ELF-1 (cell line): ENCODE results near the gene SETSIP.
"Not testable (repeated sequence)": the region's sequence is repeated elsewhere in the genome, so short reads cannot be mapped to it uniquely, and the experiment has no call there.

Experiments used
- DNase-seq: peaks from one replicate; pipeline ENCODE4 v3.0.0-alpha.2; 2016; ENCODE audit warnings: low read depth, low spot score

SETSIP gene, protein sequence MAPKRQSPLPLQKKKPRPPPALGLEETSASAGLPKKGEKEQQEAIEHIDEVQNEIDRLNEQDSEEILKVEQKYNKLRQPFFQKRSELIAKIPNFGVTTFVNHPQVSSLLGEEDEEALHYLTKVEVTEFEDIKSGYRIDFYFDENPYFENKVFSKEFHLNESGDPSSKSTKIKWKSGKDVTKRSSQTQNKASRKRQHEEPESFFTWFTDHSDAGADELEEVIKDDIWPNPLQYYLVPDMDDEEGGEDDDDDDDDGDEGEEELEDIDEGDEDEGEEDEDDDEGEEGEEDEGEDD

DNA sequence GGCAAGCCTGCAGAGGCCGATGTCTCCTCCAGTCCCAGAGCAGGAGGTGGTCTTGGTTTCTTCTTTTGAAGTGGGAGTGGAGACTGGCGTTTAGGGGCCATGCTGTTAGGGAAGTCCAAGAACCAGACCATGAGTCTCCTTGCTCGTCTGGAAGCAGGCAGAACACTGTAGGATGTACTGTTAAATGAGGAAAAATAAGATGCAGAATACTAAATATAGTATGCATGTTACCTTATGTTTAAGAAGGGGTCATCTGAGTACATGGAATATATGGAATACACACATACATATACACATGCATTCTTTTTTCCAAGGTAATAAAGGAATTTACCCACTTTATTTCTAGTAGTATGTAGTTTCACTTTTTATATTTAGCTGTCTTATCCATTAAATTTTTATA, at the start of gene SETSIP:
SETSIP (minus strand) TSS at position 101 of the 400 bp plus-strand sequence; CDS start at position 101, 0 bp downstream.
- DNase-seq: no peak

DNA sequence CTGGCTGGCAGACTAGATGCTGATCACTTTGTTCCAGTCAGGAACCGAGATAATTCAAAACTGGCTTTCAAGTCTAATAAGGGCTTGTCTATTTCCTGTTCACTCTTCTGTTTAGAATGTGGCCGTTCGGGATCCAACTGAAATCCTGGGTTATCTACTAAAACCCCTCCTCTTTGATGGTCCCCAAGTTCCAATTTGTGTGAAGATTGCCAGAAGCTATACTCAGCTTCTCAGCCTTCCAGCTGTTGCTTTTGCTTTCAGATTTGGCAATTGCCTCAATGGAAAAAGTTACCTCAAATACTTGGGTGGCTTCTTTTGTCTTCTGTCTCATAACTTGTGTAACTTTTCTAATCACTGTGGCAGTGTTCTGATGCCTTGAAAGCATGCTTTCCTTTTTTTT, 48.7 kb upstream of the SETSIP start:
- DNase-seq: no peak

DNA sequence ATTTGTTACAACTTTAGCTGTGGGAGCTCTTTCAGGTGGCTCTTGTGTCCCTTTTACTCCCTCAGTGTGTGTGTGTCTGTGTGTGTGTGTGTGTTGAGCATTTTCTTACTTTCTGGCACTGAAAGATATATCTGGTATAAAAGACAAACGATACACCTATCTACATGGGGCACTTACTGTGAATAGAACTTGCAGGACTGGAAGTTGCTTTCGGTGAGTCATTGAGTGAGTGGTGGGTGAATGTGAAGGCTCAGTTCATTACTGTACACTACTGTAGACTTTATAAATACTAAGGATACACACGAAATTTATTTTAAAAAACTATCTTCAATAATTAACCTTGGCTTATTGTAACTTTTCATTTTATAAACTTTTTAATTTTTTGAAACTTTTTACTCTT, 43.6 kb upstream of the SETSIP start:
- DNase-seq: no peak

DNA sequence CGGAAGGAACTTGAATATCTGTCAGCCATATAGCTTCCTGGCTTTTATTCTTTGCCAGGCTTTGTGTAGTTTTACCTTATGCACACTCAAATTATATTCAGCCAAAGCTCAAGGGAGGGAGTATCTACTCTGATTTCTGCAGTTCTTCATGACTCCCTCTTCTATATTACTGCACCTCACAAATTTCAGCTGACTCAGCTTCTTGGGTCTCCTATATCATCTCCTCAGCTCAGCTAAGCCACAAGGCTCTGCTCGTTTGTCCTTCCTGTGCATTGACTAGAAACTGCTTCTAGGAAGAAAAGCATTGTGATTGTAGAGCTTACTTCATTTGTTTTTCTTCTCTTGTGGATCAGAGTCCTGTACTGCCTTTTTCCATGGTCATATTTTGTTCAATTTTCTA, 42.3 kb upstream of the SETSIP start:
- no peak for DNase-seq

DNA sequence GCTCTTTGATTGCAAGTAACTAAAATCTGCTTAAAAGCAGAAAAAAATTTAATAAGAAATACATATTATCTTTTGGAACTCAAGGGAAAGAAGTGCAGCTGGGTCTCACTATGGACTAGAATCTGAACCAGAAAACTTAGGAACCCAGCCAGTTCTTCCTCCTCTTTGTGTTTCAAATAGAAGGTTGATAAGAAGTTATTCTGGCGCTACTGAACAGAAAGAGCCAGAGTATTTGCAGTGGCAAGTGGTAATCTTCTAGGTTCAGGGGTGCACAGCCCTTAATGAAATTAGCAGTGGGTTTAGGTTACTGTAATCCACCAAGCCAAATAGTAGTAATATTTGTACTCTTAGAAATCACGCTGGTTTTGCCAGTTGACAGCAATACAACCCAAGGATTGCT, 33.4 kb upstream of the SETSIP start:
- DNase-seq: no peak

DNA sequence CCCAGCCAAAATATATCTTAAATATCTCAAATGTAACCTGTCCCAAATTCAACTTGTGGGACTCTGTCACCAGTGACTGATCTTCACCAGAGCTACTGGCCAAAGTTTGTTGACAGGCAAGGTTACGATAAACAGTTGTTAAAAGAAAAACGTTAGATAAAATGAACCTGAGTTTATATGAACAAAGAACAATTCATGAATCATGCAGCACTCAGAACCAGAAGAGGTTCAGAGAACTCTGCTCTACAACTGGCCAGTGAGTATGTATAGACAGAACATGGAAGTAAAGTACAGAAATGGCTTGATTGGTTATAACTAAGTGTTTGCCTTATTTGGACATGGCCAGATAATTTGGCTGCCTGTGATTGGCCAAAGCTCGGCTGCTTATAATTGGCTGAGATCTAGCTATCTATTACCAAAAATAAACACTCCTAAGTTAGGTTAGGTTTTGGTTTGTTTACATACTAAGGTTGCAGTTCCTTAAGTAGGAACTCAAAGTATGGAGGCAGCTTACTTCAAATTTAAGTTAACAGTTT, 30.4 kb upstream of the SETSIP start:
- DNase-seq: no peak

DNA sequence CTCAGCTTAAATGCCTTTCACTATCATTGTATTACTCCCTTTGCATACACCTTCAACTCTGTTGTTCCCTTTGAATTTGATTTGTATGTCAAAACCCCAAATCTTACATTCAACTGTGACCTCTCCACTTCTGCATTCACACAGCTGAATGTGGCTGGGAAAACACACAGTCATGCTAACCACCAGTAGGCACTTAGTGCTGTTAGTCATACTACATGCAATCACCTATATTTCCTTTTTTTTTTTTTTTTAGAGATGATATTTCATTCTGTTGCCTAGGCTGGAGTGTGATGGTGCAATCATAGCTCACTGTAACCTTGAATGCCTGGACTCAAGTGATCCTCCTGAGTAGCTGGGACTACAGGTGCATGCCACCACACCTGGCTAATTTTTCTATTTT, 21.1 kb upstream of the SETSIP start:
- DNase-seq: no peak

DNA sequence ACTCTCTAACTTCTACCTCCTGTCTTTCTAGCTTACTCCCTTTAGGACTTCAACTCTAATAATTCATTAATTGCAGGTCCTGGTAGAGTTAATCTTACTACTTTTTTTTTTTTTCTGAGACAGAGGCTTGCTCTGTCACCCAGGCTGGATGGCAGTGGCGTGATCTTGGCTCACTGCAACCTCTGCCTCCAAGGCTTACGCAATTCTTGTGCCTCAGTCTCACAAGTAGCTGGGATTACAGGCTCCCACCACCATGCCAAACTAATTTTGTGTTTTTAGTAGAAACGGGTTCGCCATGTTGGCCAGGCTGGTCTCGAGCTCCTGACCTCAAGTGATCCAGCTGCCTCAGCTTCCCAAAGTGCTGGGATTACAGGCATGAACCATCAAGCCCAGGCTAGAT, 20.7 kb upstream of the SETSIP start:
- DNase-seq: no peak

DNA sequence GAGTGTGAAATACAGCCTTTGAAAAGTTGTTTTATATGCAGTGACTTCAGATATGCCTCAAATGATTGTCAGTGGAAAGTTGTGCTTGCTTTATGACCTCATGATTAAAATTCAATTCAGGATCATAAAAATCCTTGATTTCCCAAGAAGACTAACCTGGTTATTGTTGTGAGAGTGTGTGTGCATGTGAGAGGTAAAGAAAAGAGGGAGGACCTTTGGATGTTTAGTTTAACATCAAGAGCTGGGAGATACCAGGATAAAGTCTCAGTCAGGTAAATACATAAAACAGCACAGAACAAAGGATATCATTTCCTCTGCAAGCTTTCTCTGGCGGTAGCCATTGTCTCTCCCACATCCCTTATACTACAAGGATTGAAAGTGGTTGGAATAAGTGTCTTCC, 19.4 kb upstream of the SETSIP start:
- DNase-seq: no peak

DNA sequence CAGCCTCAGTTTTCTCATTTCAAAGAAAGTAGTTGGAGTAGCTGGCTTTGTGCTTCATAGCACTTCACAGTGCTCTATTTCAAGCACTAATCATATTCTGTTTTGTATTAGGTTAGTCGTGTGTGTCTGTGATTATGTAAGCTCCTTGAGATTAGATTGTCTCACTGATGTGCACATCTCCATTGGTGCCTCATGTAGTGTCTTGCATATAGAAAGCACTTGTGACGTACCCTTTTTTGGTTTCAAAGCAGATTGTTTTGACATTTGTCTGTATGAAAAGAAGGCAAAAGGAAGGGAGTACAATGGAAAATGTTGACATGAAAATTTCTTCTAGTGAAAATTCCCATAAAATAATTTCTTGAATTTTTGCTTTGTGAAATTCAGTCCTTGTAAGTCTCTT, 18.9 kb upstream of the SETSIP start:
- no peak for DNase-seq

DNA sequence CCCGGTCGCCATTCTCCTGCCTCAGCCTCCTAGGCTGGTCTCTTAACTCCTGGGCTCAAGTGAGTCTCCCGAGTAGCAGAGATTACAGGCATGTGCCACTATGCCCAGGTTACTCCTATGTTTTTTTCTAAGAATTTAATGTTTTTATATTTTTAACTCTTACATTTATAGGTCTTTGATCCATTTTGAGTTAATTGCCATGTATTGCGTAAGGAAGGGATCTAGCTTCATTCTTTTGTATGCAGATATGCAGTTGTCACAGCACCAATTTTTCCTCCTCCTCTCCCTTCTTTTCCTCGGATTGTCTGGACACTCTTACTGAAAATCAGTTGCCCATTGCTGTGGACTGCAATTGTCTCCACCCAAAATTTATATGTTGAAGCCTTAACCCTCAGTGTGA, 16.4 kb upstream of the SETSIP start:
- DNase-seq: no peak

DNA sequence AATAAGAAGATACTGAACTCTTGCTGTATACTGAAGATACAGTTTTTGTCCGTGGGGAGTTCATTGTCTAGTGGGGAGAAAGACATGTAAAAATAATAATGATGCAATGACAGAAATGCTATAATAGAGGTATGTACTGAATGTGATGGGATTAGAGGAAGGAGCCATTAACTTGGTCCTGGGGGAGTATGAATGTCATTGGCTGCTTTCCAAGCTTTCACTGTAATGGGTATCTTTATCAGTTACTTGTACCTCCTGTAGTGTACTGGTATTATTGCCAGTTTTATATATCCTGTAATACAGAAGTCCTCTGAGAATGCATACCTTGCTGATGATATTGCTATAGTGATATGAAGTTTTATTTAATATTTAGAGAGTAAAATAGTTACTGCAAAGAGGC, 12.3 kb upstream of the SETSIP start:
- no peak for DNase-seq

DNA sequence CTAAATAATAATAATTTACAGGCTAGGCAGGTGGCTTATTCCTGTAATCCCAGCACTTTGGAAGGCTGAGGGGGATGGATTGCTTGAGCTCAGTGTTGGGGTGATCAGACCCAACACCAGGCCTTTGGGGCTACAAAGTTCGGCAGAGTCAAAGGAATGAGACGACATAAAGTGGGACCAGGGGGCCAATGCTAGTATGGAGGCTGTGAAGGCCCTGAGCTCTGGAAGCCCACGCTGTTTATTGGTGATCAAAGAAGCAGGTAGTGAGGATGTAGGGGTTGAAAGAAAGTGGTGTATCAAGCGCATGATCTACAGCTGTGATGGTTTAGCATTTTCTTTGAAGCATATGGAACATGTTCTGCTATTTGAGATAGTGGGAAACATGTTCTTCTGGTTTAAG, 10.5 kb upstream of the SETSIP start:
- no peak for DNase-seq

DNA sequence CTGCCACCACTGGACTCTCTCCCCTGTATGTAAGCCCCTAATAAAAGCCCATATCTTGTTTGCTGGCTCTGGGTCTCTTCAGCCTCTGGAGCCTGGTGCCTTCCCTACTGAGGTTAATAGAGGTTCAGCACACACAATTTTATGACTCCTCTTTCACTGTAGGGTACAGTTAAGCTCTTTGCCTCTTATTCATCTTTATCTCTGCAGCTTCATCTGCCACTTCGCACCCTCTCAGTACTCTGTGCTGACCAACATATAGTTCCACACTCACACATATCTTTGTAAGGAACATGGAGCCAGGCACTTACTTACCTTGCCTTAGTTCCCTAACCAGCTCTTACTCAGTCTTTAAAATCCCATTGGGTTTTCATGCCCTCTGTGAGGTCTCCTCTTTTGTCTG, 9.4 kb upstream of the SETSIP start:
- no peak for DNase-seq

DNA sequence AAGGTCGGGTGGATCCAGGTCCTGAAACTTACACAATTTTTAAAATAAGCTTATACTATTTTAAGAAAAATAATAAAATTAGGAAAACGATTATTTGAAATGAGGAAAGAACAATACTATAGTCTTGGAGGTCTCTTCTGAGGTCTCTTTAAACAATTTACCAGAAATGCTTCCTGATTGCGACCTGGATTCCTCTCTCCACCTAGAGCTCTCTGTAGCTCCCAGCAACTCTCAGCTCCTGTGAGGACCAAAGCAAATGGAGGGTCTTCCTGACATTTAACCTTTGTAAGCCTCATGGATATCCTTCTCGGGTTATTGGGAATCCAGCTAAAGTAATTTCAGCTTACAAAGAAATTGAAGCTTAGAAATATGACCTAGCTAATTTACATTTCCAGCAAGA, 5.8 kb upstream of the SETSIP start:
- DNase-seq: no peak

DNA sequence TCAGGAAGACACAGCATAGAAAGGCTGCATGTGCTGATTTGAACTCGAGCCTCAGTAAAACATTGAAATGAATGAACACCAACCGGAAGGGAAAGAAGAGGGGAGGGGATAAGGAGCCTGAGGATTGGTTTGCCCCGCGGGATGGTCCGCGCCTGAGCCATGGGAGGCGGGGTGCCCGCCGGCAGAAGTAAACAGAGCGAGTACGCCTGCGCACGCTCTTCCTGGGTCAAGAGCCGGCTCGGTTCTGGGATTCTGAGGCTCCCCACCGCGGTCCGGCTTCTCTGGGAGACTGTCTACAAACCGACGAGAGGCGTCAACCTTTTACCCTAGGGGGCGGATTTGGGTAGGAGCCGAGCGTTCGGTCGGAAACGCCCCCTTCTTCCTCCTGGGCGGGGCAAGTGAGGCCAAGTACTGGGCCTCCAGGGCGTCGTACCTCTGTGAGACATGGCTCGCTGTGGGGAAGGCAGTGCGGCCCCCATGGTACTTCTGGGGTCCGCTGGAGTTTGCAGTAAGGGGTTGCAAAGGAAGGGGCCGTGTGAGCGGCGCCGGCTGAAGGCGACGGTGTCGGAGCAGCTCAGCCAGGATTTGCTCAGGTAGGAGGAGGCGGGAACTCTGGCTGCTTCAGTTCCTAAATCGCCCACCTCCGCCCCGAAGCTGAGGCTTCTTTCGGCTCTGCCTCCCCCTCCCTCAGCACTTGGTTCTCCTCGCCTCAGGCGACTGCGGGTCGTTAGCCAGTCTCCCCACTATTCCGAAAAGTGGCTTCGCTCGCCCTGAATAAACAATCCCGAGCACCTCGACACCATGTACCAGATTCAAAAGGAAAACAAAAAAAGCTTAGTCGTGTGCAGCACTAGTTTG, 5.1 kb upstream of the SETSIP start, which contains the start of gene BTBD8:
BTBD8 (plus strand) TSS at position 218 of the 858 bp plus-strand sequence; CDS start at position 445, 227 bp downstream.
- peak; percentile 97 for DNase-seq

DNA sequence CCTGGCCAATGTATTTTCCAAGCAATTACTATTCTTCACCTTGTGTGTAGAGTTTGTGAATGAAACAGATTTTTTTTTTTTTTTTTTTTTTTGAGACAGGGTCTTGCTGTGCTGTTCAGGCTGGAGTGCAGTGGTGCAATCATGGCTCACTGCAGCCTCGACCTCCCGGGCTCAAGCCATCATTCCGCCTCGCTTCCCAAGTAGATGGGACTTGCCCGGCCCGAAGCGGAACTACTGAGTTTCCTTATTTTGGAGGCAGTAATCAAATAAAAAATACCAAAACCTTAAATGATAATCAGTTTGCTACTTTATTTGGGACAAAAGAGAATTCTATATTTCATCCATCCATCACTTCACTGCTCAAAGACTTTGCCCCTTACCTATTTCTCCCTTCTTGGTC, 4.2 kb upstream of the SETSIP start:
- no peak for DNase-seq

DNA sequence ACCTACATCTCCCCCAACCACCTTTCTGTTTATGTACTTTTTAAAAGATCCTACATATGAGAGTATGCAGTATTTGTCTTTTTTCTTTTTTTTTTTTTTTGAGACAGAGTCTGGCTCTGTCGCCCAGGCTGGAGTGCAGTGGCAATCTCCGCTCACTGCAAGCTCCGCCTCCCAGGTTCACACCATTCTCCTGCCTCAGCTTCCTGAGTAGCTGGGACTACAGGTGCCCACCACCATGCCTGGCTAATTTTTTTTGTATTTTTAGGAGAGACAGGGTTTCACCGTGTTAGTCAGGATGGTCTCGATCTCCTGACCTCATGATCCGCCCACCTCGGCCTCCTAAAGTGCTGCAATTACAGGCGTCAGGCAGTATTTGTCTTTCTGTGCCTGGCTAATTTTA, 2.9 kb upstream of the SETSIP start:
- not testable (repeated sequence) for DNase-seq

DNA sequence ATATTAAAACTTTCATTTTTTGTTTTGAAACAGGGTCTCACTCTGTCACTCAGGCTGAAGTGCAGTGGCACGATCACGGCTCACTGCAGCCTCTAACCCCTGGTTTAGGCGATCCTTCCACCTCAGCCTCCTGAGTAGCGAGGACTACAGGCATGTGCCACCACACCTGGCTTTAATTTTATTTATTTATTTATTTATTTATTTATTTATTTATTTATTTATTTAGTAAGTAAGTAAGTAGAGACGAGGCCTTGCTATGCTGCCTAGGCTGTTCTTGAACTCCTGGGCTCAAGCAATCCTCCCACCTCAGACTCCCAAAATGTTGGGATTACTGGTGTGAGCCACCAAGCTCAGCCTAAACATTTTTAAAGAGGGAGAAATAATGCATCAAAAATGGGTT, 1.2 kb upstream of the SETSIP start:
- no peak for DNase-seq

DNA sequence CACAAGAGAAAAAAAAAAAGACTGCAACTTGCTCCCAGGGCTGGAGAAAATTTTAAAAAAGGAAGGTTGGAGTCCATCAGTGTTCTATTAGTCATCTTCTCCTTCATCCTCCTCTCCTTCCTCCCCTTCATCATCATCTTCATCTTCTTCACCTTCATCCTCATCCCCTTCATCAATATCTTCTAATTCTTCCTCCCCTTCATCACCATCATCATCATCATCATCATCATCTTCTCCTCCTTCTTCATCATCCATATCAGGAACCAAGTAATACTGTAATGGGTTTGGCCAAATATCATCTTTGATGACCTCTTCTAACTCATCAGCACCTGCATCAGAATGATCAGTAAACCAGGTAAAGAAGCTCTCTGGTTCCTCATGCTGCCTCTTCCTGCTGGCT, 765 bp downstream of the SETSIP start:
- not testable (repeated sequence) for DNase-seq

DNA sequence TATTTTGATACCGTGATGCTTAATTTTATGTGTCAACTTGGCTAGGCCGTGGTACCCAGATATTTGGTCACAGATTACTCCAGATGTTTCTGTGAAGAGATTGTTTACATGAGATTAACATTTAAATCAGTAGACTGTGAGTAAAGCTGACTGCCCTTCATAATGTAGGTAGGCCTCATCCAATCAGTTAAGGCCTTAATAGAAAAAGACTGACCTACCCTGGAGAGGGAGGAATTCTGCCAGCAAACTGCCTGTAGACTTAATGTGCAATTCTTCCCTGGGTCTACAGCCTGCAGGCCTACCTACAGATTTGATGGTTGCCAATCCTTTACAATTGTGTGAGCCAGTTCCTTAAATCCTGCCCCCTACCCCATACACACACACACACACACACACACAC, 4.3 kb downstream of the SETSIP start:
- DNase-seq: no peak

DNA sequence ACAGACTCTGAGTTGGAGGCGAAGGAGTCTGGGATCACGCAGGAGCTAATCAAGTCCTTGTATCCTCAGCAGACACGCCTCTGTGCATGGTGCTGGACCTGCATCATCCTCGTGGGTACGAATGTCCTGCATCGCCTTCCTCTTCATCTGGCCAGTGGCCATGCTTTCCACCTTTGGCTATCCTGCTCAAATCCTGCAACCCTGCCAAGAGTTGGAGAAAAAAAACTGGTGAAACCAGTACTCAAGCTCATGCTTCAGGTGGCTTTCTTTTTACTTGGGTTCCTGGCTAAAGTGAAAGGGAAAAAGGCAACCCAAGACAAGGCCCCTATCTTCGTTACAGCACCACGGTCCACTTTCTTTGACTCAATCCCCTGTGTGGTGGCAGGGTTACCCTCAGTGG, 8.9 kb downstream of the SETSIP start:
- DNase-seq: no peak

DNA sequence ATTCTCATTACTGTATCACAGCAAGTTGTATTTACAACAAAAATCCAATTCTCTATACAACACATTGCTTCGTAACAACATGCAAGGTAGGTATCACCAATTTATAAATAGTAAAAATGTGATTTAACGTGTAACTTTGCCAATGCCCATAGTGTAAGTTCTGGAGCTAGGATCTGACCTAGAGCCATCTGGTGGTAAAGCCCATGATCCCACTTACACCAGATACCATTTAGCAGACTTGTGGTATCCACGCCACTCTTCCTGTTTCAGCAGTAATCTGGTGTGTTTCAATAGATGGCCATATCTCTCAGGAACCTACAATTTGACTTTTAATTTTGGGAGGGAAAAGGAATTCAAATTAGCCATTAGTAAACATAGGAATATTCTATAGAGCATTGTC, 10.2 kb downstream of the SETSIP start:
- DNase-seq: no peak
